Activated T-cell treated with anti-CD3 and anti-CD28 coated beads, Interleukin-2, amount 50 U/mL, for 1 hour (primary cell): Measurements from ENCODE around the gene PKP4.

Experiments
- DNase-seq: peaks from one replicate; pipeline ENCODE4 v3.0.0-alpha.2; 2020

The PKP4 gene

GRCh38 chr2:158656492-158657229 is 199.9 kb downstream of the PKP4 start:
- DNase-seq = no peak

GRCh38 chr2:158658396-158658795 is 201.6 kb downstream of the PKP4 start:
- no peak for DNase-seq

- no peak for DNase-seq
Measured at GRCh38 chr2:158659483-158659882, 202.7 kb downstream of the PKP4 start.

DNA sequence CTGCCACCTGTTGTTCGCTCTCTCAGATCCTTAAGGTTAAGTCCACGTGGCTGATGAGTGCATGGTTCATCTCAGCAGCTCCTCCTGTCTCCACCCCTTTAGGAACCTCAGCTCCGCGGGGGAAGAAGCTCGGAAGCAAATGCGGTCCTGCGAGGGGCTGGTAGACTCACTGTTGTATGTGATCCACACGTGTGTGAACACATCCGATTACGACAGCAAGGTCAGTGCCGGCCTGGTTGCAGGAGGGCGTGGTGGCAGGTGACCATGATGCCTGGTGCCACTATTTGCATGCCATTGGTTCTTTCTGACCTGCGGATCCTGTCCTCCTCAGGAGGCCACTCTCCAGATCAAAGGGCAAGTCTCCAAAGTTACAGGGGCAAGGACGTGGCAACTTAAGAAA is 204.5 kb downstream of the PKP4 start:
- no peak for DNase-seq

DNA sequence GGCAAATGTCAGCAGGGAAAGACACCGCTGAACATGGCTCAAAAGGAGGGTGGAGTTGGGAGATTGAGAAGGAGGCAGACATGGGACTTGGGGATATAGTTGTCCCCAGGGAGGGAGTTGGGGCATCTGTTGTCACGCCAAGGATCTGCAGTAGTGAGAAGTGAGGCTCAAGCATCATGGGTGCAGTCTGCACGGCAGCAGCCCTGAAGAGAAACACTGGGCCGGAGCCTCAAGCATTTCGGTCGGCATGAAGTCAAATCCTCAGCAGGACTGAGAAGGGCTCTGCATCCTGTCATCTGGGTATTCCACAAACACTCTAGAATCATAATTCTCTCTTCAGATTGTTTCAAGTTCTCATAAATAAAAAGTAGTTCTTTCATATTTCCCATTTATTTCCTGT is 205.7 kb downstream of the PKP4 start:
- DNase-seq = no peak

GRCh38 chr2:158663796-158664195 is 207.0 kb downstream of the PKP4 start:
- no peak for DNase-seq

GRCh38 chr2:158664987-158665386 is 208.2 kb downstream of the PKP4 start:
- no peak for DNase-seq

DNA sequence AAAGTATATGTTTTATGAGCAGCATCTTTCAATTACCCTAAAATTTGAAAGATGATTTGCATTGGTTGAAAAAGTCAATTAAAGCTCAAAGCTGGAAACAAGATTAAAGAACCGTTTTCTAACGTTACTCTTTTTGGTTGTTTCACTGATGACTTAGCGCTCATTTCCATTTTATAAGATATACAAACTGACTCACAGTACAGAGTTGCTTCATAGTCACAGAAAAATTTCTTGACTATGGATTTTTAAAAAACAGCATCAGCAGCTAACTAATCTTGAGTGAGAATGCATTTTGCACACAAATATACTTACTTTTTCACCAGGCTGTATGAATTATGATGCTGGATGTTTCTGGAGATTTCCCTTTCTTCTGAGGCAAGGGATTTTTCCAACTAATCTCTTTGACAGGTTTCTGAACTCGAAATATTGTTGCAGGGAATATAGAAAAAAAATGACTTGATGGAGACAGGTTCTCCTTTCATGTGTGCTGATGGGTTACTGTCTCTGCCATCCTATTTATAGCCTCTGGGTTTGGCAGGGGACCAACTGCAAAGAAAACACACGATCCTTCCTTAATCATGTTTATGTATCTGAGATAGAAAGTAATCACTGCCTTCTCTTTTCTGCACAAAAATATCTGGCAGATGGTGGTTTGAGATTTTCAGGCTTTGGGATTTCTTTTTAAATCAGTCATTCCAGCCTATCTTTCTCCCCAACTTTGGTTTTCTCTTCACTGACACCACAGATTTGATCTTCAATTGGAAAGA is 209.0 kb downstream of the PKP4 start:
- no peak for DNase-seq

DNA sequence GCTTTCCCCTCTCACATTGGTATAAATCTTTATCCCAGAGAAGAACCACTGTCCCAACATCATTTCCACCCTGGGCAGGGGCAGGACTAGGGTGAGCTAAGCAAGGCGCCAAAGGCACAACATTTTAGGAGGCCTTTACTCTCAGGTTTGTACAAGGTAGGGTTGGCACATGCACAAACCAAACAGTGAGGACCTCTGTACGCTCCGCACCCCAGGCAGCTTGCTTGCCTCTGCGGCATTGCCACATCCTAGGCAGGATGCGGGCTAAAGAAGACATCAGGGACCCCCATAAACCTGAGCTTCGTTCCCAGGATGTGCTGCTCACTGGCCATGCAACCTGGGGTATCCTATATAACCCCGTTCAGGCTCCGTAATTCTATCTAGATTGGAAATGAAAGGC is 210.2 kb downstream of the PKP4 start:
- DNase-seq = no peak

DNA sequence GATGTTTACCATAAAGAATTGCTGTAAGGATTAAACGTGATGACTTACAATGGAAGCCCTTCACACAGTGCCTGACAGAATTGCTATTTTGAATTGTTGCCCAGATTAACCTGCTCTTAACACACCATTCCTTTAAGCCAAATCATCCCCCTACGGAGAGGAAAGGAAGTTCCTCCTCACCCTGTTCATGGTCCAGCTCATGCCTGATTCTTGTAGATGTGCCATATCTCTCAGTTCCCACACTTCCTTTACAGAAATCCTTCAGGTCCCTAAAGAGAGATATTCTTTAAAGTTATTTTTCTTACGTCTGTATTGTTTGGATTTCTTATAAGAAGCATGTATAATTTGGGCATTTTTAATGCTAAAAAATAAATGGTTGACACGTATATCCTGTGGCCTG is 210.8 kb downstream of the PKP4 start:
- no peak for DNase-seq

GRCh38 chr2:158668001-158668765 is 211.4 kb downstream of the PKP4 start:
- DNase-seq = no peak

- DNase-seq = no peak
Measured at GRCh38 chr2:158670292-158670691, 213.5 kb downstream of the PKP4 start.

- DNase-seq = no peak
Measured at GRCh38 chr2:158671360-158672245, 214.9 kb downstream of the PKP4 start.

GRCh38 chr2:158676295-158676694 is 219.5 kb downstream of the PKP4 start:
- no peak for DNase-seq

- no peak for DNase-seq
Measured at GRCh38 chr2:158676696-158677095, 219.9 kb downstream of the PKP4 start.

DNA sequence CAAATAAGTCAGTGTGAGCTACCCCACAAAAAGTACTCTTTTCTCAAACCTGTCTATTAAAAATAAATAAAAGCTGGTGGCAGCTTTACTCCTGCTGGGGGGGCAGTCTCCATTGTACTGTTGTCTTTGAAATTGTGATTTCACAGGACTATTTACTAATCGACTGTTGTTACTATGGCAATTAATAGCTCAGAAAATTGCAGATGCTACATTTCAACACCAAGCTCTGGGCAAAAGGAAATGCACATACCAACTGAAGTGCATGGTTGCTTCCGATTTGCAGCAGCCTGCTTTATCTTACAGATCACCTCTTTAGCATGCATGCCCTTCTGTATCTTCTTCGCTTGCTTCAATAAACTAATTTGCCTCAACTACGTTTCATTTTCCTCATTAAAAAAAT is 220.8 kb downstream of the PKP4 start:
- DNase-seq = no peak

DNA sequence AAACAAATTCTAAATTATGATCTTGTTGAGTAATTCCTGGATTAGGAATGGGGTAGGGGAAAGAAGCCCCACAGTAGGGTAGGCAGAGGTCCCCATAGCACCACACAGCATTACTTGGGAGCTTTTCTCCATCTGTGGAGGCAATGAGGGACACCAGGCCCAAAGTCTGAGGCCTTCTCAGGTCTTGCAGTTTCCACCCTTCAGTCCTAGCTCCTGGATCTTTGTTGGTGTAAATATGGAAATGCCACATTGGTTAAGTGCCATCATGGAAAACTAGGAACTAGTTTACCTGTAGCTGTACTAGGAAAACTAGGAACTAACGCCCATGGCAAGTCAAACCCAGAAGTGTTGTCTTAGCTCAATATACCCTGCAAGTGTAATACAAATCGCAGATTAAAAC is 225.1 kb downstream of the PKP4 start:
- DNase-seq = no peak

DNA sequence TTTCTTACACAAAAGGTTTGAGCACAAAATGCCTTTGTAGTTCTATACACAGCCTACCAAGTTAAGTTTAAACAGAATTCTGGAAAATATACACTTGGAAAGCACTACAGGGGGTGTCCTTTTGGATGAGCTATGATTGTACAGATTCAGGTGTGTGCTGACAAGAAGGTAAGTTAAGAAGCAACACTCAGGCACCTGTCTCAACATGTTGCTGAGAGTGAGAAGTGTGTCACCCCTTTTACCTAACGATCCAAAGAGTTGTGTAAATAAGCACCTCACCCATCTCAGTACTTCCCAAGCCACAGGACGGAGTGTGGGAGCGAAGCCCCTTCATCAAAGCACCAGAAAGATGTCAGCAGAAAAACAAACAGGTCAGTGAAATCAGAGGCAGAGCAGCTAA is 228.9 kb downstream of the PKP4 start:
- DNase-seq = no peak

DNA sequence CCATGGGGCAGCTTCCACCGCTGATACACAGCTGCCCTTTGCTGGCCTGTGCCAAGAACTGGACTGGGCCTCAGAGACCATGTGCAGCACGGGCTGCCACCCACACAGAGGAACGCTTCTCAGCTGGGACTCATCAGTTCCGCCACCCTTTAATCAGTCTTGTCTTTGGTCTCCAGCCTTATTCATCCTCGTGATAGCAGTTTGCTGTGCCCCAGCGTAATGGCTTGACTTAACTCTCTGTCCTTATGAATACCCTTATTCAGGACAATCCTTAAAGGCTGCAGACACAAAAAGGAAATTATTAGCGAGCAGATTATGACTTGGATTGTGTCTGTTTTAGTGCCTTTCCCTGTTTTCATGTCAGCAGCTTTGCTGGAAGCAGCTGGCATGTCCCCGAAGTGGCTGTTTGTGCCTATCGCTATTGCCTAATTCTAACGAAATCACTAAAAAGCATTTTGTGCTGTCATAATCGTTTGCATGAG is 229.5 kb downstream of the PKP4 start:
- no peak for DNase-seq

DNA sequence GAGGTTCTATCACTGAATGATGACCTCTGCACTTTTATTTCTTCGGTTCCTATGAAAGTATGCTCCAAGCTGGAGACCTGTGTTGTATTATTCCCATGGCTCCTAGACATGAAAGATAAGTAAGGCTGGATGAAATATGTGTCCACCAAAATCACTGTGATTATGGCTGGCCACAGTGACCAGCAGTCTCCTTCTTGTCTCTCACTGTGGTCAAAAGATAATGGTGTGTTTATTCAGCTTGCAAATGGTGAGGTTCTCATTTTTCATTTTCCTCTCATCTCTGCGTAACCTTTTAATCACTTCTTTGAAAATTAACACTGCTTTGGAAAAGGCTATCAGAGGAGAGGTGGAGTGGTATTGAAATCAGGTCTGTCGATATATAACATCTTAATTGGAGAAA is 230.6 kb downstream of the PKP4 start:
- no peak for DNase-seq

DNA sequence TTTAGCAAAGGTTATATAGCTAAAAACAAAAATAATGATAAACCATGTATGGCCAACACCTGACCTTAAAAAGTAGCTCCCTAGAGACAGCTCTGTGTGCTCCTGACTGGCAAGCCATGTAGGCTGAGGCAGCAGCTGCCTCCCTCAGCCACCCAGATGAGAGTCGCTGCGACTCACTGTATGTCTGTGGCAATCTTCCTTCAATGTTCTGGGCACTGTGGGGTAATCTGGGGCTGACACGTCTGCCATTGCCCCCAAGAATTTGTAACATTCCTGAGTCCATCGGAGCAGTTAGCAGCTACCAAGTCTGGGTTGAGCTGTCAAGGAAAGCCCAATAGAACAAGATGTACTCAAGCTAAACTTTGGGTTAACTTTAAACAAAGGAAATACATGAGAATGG is 232.0 kb downstream of the PKP4 start:
- no peak for DNase-seq

DNA sequence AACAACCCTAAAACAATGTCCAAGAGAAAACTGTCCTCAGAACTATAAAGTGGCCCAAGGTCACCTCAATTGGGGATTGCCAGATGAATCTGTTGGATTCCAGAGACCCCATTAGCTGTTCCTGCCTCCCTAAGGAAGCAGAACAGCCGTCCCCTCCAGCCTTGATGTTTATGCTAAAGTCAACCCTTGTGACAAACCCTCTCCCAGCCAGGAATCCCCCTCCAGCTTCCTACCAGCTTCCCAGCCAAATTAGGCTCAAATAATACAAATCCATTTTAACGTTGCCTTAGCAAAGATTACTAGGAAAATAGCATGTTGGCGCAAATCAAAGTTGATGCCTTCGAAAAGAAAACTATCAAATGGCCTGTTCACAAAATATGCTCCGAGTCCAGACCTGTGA is 232.6 kb downstream of the PKP4 start:
- DNase-seq = no peak

DNA sequence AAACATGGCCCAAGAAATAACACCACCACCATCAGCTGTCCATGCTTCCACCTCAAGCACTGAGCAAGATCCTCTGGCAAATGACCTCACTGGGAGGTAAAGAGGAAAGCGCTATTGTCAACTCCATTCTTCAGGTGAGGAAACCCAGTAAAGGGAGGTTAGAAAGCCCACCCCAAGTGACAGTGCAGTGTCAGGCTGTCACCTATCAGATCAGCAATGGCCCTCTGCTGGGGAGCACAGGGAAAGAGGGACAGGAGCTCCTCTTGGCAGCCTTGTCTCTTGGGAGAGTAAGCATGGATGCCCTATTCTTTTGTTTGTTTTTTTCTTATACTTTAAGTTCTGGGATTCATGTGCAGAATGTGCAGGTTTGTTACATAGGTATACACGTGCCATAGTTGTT is 234.1 kb downstream of the PKP4 start:
- no peak for DNase-seq
